Activated gamma-delta T cell (primary cell): Measurements from ENCODE around the gene FOXN3.
"Not testable (repeated sequence)": the region's sequence is repeated elsewhere in the genome, so short reads cannot be mapped to it uniquely, and the experiment has no call there.

Experiments
- DNase-seq: peaks from one replicate; lab custom pipeline; 2025; lab: John Stamatoyannopoulos, UW

FOXN3 gene

DNA sequence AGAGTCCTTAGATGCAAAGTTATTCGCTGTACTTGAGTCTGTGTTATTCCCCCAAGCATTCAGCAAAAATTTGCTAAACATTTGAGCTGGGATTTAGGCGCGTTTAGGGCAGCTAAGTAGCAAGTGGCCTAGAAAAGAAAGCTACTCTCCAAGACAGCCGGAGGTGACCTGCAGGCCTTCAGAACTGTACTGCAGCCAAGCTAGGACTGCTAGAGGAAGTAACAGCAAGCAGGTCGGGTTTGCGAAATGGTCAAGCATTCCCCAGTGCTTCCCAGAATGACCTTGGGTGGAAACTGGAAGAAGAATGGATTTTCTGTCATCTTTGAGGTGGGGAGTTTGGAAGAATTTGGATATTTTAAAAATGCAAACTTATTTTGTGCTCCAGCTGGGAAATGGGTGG is 287.5 kb downstream of the FOXN3 start:
- DNase-seq: no peak

GRCh38 chr14:89128311-89129026 is 288.6 kb downstream of the FOXN3 start:
- no peak for DNase-seq

DNA sequence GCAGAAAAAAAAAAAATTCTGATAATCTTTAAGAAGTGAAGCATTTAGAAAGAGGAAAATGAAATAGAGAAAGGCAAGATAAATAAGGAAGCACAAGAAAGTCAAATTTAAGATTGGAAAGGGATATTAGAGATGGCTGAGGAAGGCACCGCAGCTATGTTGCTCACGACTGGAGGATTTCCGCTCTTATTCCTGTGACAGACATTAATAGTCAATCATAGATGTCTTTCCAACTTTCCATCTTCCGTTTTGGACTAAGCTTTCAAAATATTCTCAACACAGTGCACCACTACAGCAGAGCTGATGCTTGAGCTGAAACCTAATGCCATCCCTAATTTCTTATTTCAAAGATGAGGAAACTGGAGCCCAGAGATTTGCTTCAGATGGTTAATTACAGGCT is 290.6 kb downstream of the FOXN3 start:
- no peak for DNase-seq

- no peak for DNase-seq
Measured at GRCh38 chr14:89125216-89125615, 291.8 kb downstream of the FOXN3 start.

- DNase-seq: no peak
Measured at GRCh38 chr14:89123851-89124250, 293.2 kb downstream of the FOXN3 start.

- DNase-seq: no peak
Measured at GRCh38 chr14:89123215-89123614, 293.8 kb downstream of the FOXN3 start.

DNA sequence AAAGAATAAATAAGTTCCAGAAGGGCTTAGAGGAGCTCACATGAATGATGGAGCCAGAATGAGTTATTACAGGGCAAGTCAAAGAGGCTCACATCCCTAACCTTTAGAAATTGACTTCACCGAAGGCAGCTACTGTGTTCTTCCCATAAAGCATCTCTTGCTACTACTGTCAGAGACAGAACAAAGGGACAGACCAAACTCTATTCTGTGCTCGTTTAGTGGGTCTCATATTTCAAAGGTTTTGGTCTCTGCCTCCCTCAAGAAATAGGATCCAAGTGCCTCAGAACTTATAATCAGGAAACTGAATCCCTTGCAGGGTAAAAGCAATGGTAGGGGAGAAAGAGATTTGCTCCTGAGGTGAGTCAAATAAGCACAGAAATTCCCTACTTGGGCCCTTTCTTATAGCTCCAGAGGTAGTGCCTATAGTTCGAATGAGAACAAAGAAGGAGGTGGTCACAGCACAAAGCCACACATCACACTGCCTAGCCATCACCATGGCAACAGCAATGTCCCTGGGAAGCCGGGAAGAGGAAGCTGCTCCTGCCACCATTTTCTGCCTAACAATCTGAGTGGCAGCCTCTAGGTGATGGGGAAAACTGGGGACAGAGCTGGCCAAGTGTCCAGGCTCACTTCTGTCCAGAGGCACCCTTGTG is 294.9 kb downstream of the FOXN3 start:
- no peak for DNase-seq

- DNase-seq: no peak
Measured at GRCh38 chr14:89117012-89117411, 300.0 kb downstream of the FOXN3 start.

DNA sequence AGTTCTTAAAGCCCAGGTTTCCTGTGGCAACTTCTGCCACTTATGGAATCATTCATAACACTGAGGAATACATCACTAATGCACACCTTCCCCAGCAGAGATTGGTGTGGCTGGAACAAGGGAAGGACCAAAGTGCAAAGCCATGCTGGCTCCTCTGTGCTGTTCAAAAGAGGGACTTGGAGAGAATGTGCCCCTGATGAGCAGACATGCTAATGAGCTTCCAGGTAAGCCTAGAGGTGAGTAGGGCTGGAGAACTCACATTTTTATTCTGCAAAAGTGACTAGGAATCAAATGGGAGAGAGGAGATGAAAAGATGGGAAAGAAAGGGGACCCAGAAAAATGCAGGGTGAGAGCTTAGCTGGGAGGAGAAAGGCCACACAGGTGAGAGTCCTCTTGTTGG is 302.9 kb downstream of the FOXN3 start:
- no peak for DNase-seq

DNA sequence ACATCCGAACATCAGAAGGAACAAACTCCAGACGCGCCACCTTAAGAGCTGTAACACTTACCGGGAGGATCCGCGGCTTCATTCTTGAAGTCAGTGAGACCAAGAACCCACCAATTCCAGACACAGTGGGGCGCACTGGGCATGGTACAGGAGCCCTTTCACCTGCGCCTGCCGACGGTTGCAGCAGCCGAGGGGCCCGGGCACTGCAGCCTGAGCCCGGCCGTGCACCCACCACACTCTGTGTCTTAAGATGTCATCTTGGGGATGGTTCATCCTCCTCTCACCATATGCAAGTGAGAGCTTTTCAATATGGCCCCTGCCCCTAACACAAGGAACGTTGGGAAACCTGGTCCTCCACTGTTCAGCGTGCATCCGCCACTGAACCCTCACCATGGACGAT is 304.3 kb downstream of the FOXN3 start:
- no peak for DNase-seq

DNA sequence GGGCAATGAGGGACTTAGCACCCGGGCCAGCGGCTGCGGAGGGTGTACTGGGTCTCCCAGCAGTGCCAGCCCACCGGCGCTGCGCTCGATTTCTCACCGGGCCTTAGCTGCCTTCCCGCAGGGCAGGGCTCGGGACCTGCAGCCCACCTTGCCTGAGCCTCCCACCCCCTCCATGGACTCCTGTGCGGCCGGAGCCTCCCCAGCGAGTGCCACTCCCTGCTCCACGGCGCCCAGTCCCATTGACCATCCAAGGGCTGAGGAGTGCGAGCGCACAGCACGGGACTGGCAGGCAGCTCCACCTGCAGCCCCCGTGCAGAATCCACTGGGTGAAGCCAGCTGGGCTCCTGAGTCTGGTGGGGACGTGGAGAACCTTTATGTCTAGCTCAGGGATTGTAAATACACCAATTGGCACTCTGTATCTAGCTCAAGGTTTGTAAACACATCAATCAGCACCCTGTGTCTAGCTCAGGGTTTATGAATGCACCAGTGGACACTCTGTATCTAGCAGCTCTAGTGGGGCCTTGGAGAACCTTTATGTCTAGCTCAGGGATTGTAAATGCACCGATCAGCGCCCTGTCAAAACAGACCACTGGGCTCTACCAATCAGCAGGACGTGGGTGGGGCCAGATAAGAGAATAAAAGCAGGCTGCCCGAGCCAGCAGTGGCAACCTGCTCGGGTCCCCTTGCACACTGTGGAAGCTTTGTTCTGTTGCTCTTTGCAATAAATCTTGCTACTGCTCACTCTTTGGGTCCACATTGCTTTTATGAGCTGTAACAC is 305.1 kb downstream of the FOXN3 start:
- DNase-seq: not testable (repeated sequence)

DNA sequence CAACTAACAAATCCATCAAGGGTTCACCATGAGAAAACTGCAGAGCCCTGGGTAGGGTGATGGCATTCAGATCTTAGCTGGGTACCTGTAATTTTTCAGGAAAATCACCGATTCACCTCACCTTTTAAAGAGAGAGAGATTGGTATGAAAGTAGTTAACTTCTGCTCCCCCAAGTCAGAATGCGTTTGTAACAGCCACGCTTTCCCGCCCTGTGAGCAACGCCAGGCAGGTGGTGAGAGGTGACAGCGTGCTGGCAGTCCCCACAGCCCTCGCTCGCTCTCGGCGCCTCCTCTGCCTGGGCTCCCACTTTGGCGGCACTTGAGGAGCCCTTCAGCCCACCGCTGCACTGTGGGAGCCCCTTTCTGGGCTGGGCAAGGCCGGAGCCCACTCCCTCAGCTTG is 305.8 kb downstream of the FOXN3 start:
- DNase-seq: not testable (repeated sequence)

DNA sequence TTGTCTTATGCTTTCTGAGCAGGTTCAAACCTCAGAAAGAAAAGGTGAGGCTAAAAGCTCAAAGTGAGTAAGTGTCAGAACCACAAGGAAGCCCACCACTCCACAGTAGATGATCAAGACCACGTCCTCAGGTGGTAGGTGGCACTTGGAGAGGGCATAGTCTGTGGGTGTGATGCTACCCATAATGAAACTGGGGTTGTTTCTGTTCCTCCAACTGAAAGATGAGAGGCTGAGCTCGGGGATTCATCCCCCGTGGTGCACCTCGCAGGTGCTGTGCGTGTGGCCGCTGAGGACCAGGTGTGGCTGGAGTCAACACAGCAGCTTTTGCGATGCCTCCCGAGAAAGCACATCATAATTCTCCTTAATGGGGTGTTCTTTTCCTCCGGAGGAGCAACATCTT is 306.9 kb downstream of the FOXN3 start:
- DNase-seq: no peak

DNA sequence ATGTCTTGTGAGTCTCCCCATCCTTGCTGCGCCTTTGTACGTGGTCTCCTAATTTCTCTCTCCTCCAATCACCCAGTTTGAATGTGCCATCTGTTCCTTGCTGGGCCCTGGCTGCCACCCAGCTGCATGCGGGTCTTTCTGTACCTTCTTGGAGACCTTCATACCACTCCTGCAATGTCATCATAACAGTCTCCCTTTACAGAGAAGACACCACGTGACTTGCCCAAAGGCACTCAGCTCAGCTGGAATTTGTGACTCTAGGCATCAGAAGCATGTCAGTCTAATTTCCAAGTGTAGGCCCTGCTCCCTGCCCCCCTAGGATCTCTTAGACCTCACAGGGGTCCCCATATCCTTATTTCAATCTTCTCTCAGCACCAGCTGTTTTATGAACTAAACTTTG is 308.4 kb downstream of the FOXN3 start:
- DNase-seq: no peak

- DNase-seq: no peak
Measured at GRCh38 chr14:89107626-89108025, 309.4 kb downstream of the FOXN3 start.
